Gastrocnemius medialis (tissue), 4 donors: Measurements from ENCODE around the gene TAS2R1.

Experiments
- CTCF ChIP-seq, 5 experiments: fragments of 450-650 bp in 3 of 5; fragments of 200-600 bp in 2 of 5; sonication (generic) in 2 of 5; IDR thresholded peaks in 4 of 5; conservative IDR thresholded peaks in 1 of 5; 1 replicate in 4 of 5; 2 replicates in 1 of 5; pipeline ENCODE4 v1.5.1; 2016 to 2019; ENCODE audit warnings: antibody characterized with exemption in 5 of 5, mild to moderate bottlenecking in 3 of 5, moderate library complexity in 3 of 5
- POLR2A ChIP-seq, 2 donors: fragments of 450-650 bp; IDR thresholded peaks; one replicate each; pipeline ENCODE4 v1.6.1; 2017; ENCODE audit warnings: antibody characterized with exemption in 2 of 2, mild to moderate bottlenecking in 2 of 2, moderate library complexity in 2 of 2

- no peak for TF ChIP-seq CTCF (IDR thresholded peaks at IDR 0.05 in 4 of 5, conservative IDR thresholded peaks at IDR 0.05 in 1 of 5)
- TF ChIP-seq POLR2A (IDR thresholded peaks at IDR 0.05): no peak
Observed at GRCh38 chr5:9632495-9632894, 2.3 kb upstream of the TAS2R1 start.
